BLaER1 (cell line): ENCODE results near the gene IER5.

Experiments
- H3K27ac ChIP-seq: shearing (Covaris generic); formaldehyde crosslinking; 2 replicates; pipeline ENCODE4 v1.8.1; 2022
- H3K27me3 ChIP-seq: shearing (Covaris generic); formaldehyde crosslinking; 2 replicates; pipeline ENCODE4 v1.8.1; 2022
- H3K36me3 ChIP-seq: shearing (Covaris generic); formaldehyde crosslinking; 2 replicates; pipeline ENCODE4 v1.8.1; 2022
- H3K4me1 ChIP-seq: shearing (Covaris generic); formaldehyde crosslinking; 2 replicates; pipeline ENCODE4 v1.8.1; 2022
- H3K4me2 ChIP-seq: shearing (Covaris generic); formaldehyde crosslinking; 2 replicates; pipeline ENCODE4 v1.8.1; 2022
- H3K4me3 ChIP-seq: shearing (Covaris generic); formaldehyde crosslinking; 2 replicates; pipeline ENCODE4 v1.8.1; 2022
- H3K9ac ChIP-seq: shearing (Covaris generic); formaldehyde crosslinking; 2 replicates; pipeline ENCODE4 v1.8.1; 2022
- H3K9me3 ChIP-seq: shearing (Covaris generic); formaldehyde crosslinking; 2 replicates; pipeline ENCODE4 v1.8.1; 2022
- H4K20me1 ChIP-seq: shearing (Covaris generic); formaldehyde crosslinking; 2 replicates; pipeline ENCODE4 v1.8.1; 2022
- Cebpa-rat ChIP-seq: shearing (Covaris generic); IDR thresholded peaks from 2 replicates; pipeline ENCODE4 v1.8.1; 2022

The IER5 gene

DNA sequence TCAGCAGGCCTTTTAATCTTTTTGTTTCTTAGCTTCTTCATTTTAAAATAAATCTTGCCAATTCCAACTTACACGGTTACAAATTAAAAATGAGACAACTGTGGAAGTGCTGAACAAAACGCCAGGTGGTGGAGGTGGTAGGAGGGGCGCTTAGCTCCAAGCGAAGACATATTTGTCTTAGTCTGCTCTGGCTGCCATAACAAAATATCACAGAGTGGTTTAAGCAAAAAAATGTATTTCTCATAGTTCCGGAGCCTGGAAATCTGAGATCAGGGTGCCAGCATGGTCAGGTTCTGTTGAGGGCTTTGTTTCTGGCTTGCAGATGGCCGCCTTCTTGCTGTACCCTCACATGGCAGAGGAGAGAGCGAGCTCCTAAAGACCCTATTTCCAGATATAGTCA lies 14.9 kb downstream of the IER5 start:
- H3K27me3 ChIP-seq: no peaks in the 10 kb centered on the region
- no peak overlapping the region for H3K9ac ChIP-seq
- H3K4me1 ChIP-seq: peaks cover 94% of the 10 kb centered on the region
- H4K20me1 ChIP-seq: no peaks in the 10 kb centered on the region
- peak overlapping the region; percentile 98 for H3K4me2 ChIP-seq
- TF ChIP-seq Cebpa-rat: no peak
- H3K27ac ChIP-seq: peak overlapping the region; percentile 96; the same call in 1 of the 2 replicates
- no peaks in the 10 kb centered on the region for H3K9me3 ChIP-seq
- H3K4me3 ChIP-seq: no peak overlapping the region
- no peaks in the 10 kb centered on the region for H3K36me3 ChIP-seq

DNA sequence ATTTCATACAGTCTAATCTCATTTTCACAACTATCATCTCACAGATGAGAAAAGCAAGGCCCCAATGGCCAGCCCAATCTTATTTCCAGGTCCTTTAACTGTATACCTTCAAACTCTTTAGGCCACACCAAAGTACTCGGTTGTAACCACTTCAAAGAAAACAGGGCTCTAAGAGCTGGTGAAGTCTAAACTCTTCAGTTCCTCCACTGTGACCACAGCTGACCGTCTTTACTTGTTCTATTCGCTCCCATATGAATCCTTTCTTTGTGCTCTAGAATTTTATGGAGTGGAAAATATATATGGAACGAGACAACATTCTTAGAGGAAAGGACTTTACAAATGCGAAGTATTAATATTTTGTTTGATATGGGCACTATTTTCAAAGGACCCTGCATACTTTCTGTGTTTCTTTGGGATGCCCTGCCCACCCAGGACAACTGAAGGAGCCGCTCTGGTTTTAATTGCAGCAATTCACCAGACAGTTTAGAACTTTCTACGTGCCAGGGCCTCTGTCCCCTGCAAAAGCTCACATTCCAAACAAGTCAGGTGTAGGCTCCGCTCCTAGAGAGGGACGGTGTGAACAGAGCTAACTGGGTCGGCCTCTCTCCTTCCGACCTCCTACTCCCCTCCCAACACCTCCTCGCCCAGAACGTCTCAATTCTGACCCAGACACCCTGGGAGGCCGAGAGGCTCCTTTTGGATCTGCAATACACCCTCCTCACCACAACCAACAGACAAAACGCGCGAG lies 15.7 kb downstream of the IER5 start:
- peaks cover 94% of the 10 kb centered on the region for H3K4me1 ChIP-seq
- peak overlapping the region; percentile 88 for H3K9ac ChIP-seq
- no peak for TF ChIP-seq Cebpa-rat
- H3K36me3 ChIP-seq: no peaks in the 10 kb centered on the region
- H3K4me3 ChIP-seq: peak overlapping the region; percentile 79
- H3K9me3 ChIP-seq: no peaks in the 10 kb centered on the region
- peak overlapping the region; percentile 96 for H3K27ac ChIP-seq
- H4K20me1 ChIP-seq: no peaks in the 10 kb centered on the region
- no peaks in the 10 kb centered on the region for H3K27me3 ChIP-seq
- H3K4me2 ChIP-seq: peak overlapping the region; percentile 98

DNA sequence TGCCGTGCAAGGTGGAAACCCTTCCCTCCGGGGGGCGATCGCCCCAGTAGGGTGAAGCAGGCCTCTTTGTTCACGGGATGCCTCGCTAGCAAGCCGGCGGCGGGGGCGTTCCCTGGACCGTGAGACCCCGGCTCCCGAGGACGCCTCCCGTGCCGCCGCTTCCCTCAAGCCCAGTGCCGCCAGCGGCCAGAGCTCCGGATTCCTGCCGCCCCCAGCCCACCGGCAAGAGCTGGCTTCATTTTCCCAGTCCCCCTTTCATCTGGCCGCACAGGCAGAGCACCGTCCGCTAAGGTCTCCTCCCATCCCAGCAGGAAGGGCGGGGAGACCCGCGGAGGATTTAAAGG lies 16.3 kb downstream of the IER5 start:
- TF ChIP-seq Cebpa-rat: no peak
- H3K4me3 ChIP-seq: peak overlapping the region; percentile 79
- H3K27ac ChIP-seq: peak overlapping the region; percentile 96
- no peaks in the 10 kb centered on the region for H4K20me1 ChIP-seq
- H3K4me2 ChIP-seq: peak overlapping the region; percentile 98
- H3K9me3 ChIP-seq: no peaks in the 10 kb centered on the region
- H3K36me3 ChIP-seq: no peaks in the 10 kb centered on the region
- H3K9ac ChIP-seq: peak overlapping the region; percentile 88
- H3K27me3 ChIP-seq: no peaks in the 10 kb centered on the region
- H3K4me1 ChIP-seq: peaks cover 91% of the 10 kb centered on the region

DNA sequence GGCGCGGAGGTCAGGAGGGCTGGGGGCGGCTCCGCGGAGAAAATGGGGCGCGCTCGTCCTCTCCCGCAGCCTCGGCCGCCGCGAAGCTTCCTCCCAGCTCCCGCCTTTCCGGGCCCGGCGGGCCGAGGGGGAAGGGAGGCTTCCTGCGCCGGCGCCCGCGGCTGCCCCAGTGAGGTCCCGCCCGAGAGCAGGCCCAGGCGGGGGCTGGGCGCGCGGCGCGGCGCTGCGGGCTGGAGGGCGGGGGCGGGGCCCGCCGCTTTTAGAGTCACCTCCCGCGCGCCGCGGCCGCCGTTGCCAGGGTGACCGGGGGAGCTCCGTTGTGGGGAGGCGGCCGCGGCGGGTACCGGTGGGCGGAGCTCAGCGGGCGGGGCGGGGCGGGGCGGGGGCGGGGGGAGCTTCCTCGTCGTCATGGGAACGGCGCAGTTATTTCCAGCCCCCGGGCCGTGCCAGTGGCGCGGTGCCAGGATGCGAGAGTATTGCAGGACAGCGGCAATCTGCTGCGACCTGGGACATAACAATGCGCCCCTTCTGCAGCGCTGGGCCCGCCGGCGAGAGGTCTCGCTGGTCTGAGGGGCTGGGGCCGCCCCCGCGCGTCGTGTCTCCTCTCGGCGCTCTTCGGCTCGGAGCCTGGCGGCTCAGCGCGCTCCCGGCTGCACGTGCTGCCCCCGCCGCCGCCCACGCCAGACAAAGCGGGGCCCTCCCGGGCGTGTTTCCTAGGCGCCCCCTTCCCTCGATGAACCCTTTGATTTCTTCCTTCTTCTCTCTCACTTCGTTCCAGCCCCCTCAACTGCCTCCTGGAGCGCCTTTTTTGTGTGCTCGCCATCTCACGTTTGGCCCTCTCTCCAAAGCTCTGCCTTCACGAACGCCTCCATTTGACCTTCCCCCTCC lies 16.9 kb downstream of the IER5 start:
- Histone ChIP-seq H3K4me3 (peak overlapping the region; percentile 79), H3K9ac (peak overlapping the region; percentile 88), H4K20me1 (no peaks in the 10 kb centered on the region), H3K4me1 (peaks cover 85% of the 10 kb centered on the region), H3K36me3 (no peaks in the 10 kb centered on the region), H3K27me3 (no peaks in the 10 kb centered on the region), H3K9me3 (no peaks in the 10 kb centered on the region), H3K27ac (peak overlapping the region; percentile 96), H3K4me2 (peak overlapping the region; percentile 98)
- no peak for TF ChIP-seq Cebpa-rat

DNA sequence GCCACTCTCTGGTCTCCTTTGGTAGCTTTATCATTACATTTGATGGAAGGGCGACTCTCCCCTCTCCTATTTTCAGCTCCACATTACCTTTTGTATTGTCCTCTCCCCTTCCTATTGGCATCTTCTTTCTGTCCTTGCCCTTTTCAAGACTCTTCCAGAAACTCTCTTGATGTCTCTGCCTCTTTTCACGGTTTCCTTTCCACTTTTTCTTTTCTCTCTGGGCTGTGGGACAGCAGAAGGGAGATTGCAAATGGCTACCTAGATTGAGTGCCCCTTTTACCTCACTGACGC lies 17.5 kb downstream of the IER5 start:
- Histone ChIP-seq H3K27me3 (no peaks in the 10 kb centered on the region), H3K9me3 (no peaks in the 10 kb centered on the region), H3K27ac (no peak overlapping the region), H3K36me3 (no peaks in the 10 kb centered on the region), H4K20me1 (no peaks in the 10 kb centered on the region), H3K4me3 (peak overlapping the region; percentile 65; the same call in 1 of the 2 replicates), H3K9ac (0 out of 2 replicates have a peak overlapping the region, but pooled peaks have one; percentile 54), H3K4me2 (peak overlapping the region; percentile 98), H3K4me1 (peaks cover 79% of the 10 kb centered on the region)
- TF ChIP-seq Cebpa-rat: no peak

DNA sequence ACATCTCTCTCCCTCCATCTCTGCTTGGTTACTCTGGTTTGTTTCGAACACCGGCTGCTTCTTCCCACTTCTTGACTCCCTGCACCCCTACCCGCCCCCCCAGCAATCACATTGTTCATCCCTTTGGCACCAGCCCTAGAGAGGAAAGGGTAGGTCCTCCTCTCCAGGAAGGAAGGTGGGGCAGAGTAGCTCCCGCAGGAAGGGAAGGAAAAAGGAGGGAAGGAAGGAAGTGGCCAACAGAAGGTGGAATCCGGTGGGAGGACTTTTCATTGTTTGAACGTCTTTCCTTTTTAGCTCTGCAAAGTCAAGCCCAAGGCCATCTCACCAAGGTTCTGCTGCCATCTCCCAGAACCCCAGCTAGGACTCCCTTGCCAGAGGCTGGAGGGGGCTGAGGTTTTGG lies 18.0 kb downstream of the IER5 start:
- TF ChIP-seq Cebpa-rat: no peak
- Histone ChIP-seq H3K27me3 (no peaks in the 10 kb centered on the region), H3K4me1 (peaks cover 74% of the 10 kb centered on the region)

DNA sequence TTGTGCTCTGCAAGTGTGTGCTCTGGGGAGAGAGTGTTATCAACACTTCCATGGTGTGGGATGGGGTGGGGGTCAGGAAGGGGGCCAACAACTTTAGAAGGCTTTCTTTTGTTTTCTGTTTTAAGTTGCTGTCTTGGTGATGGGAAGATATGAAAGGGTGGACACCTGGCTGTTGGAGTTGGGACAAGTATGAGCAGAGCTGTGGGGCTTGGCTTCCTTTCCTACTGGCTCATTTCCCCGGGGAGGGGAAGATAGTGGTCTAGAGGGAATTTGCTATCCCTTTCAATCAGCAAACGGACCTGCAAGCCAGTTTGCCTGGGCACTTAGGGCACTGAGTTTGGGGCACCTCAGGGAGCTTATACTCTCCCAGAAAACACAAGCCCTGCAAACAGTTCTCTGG lies 19.2 kb downstream of the IER5 start:
- peak overlapping the region; percentile 98 for H3K4me2 ChIP-seq
- no peaks in the 10 kb centered on the region for H3K36me3 ChIP-seq
- no peak for TF ChIP-seq Cebpa-rat
- H3K9ac ChIP-seq: peak overlapping the region; percentile 13; the same call in 1 of the 2 replicates
- no peaks in the 10 kb centered on the region for H3K9me3 ChIP-seq
- peaks cover 71% of the 10 kb centered on the region for H3K4me1 ChIP-seq
- H4K20me1 ChIP-seq: no peaks in the 10 kb centered on the region
- H3K27ac ChIP-seq: no peak overlapping the region
- no peak overlapping the region for H3K4me3 ChIP-seq
- H3K27me3 ChIP-seq: no peaks in the 10 kb centered on the region

More for the DNA sequence above, 18.0 kb downstream of the IER5 start:
- no peak overlapping the region for H3K4me3 ChIP-seq
- H3K36me3 ChIP-seq: no peaks in the 10 kb centered on the region
- no peaks in the 10 kb centered on the region for H4K20me1 ChIP-seq
- no peak overlapping the region for H3K9ac ChIP-seq
- H3K27ac ChIP-seq: no peak overlapping the region
- H3K4me2 ChIP-seq: peak overlapping the region; percentile 98
- H3K9me3 ChIP-seq: no peaks in the 10 kb centered on the region

DNA sequence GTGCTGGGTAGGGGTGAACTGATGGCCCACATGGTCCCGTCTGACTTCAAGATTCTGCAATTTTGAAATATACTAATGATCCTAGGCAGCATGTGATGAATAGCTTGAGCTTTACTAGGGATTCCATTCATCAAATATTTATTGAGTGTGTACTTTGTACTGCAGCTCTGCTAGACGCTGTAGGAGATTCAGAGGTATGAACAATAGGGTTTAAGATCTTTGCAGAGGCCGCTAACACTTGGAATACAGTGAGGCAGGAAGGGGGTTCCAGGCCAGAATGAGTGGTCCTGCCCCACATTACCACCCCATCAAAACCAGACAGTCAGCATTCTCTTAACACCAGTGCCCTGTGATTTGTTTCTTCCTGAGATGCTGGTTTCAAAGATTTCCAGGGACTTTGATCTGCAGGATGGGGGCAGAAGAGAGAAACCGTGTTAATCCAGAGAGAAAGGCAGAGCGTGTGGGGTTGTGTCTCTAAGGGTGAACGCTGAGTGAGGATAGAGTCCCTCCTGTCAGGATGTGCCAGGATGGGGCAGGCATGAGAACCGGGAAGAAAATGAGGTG lies 19.9 kb downstream of the IER5 start:
- H3K27ac ChIP-seq: no peak overlapping the region
- no peak overlapping the region for H3K4me3 ChIP-seq
- no peaks in the 10 kb centered on the region for H4K20me1 ChIP-seq
- H3K36me3 ChIP-seq: no peaks in the 10 kb centered on the region
- H3K27me3 ChIP-seq: no peaks in the 10 kb centered on the region
- H3K4me1 ChIP-seq: peaks cover 71% of the 10 kb centered on the region
- no peaks in the 10 kb centered on the region for H3K9me3 ChIP-seq
- no peak for TF ChIP-seq Cebpa-rat
- peak overlapping the region; percentile 98 for H3K4me2 ChIP-seq
- H3K9ac ChIP-seq: no peak overlapping the region

DNA sequence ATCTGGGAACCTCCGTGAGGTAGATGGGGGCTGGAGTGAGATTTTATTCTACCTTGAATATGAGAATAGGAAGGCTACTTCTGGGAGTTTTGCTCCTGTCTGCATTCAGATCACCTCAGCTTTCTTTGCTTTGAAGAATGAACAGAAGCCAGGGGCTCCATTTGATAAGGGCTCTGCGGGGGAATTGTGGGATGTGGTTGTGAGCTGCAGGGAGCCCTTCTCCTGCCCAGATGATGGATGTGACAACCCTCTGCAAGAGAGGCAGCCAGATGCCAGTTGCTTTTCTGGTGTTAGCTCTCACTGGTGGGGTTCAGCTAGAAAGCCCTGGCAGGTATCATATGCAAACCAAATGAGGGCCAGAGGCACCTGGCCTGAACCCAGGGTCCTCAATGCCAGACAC lies 21.5 kb downstream of the IER5 start:
- no peak overlapping the region for H3K4me3 ChIP-seq
- H3K27ac ChIP-seq: no peak overlapping the region
- H3K27me3 ChIP-seq: no peaks in the 10 kb centered on the region
- peaks cover 61% of the 10 kb centered on the region for H3K4me1 ChIP-seq
- H4K20me1 ChIP-seq: no peaks in the 10 kb centered on the region
- H3K9ac ChIP-seq: no peak overlapping the region
- no peaks in the 10 kb centered on the region for H3K9me3 ChIP-seq
- no peak for TF ChIP-seq Cebpa-rat
- no peaks in the 10 kb centered on the region for H3K36me3 ChIP-seq
- H3K4me2 ChIP-seq: no peak overlapping the region

DNA sequence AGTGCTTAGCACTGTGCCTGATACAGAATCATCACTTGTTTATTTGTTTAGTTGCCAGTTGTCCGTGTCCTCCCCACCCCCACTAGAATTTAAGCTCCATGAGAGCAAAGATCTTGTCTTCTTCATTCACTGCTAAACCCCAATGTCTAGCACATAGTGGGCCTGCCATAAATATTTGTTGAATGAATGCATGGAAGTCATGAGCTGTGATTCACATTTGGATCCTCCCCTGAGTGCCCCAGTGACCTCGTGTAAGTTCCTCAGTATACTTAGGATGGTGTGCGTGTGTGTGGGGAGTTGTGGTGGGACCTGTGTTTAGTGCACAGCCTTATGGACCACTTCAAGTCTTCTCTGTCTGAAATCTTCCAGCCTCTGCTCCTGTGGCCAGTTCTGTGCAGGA lies 23.1 kb downstream of the IER5 start:
- Histone ChIP-seq H3K9ac (no peak overlapping the region), H3K27me3 (no peaks in the 10 kb centered on the region), H3K36me3 (no peaks in the 10 kb centered on the region), H3K4me3 (no peak overlapping the region), H3K4me1 (peaks cover 50% of the 10 kb centered on the region), H3K9me3 (no peaks in the 10 kb centered on the region), H3K27ac (no peak overlapping the region), H3K4me2 (no peak overlapping the region), H4K20me1 (no peaks in the 10 kb centered on the region)
- no peak for TF ChIP-seq Cebpa-rat
